Right atrium auricular region (tissue), 2 donors: Measurements from ENCODE around the gene MYL5. TPM values are rescaled to one million over a fixed set of nuclear protein-coding genes. Genes with fewer than 3 reads are reported as not detected.
A peak's percentile ranks its signal among the peaks of the same experiment; 100 is the strongest.

Source experiments
- DNase-seq: peaks from one replicate; pipeline ENCODE4 v3.0.0-alpha.2; 2019; ENCODE audit warnings: low spot score
- H3K27ac ChIP-seq, 2 donors: fragments of 200-600 bp; sonication (generic); 1 replicate in 1 of 2; 2 replicates in 1 of 2; pipeline ENCODE4 v1.5.1; 2016 to 2019
- H3K27me3 ChIP-seq, 2 donors: fragments of 200-600 bp; sonication (generic); one replicate each; pipeline versions ENCODE4 v1.5.1 to v1.6.0; 2017 to 2019
- H3K36me3 ChIP-seq: fragments of 200-600 bp; sonication (generic); one replicate; pipeline ENCODE4 v1.5.1; 2016
- H3K4me1 ChIP-seq, 2 donors: fragments of 200-600 bp; sonication (generic); one replicate each; pipeline versions ENCODE4 v1.5.1 to v1.6.0; 2017 to 2019
- H3K4me3 ChIP-seq, 2 donors: fragments of 200-600 bp; sonication (generic); 1 replicate in 1 of 2; 2 replicates in 1 of 2; pipeline ENCODE4 v1.5.1; 2017 to 2019; ENCODE audit warnings: mild to moderate bottlenecking in 1 of 2, moderate library complexity in 1 of 2
- H3K9me3 ChIP-seq, 2 donors: fragments of 200-600 bp; sonication (generic); one replicate each; pipeline ENCODE4 v1.5.1; 2019
- total RNA-seq, 2 donors: library from RNA; depleted of rRNA; stranded (reverse); fragments of >200 nt; gene quantifications; one replicate each; pipeline ENCODE4 v1.1.0, GENCODE V29; 2016
- TF ChIP-seq, protein P1 (sequence below), 2 donors: fragments of 200-600 bp; sonication (generic); IDR thresholded peaks; one replicate each; pipeline ENCODE4 v1.5.1; 2019; ENCODE audit warnings: antibody characterized with exemption in 2 of 2

The MYL5 gene
- total RNA-seq, 2 donors from 2014 or later, result 3.2 to 3.6 TPM

DNA sequence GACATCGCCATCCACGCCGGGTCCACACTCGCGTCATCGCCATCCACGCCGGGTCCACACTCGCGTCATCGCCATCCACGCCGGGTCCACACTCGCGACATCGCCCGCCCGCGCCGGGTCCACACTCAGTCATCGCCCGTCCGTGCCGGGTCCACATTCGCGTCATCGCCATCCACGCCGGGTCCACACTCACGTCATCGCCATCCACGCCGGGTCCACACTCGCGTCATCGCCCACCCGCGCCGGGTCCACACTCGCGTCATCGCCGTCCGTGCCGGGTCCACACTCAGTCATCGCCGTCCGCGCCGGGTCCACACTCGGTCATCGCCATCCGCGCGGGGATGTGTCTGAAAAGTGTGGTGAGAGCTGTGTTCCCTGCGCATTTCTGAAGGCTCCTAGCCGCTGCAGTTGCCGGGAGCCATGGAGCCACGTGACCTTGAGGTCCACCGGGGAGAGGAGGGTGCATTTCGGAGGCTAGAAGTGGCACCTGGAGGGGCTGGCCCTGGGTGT, 48.6 kb downstream of the MYL5 start:
- DNase-seq, result no peak
- peaks cover 3% of the 10 kb centered on the region for H3K36me3 ChIP-seq
- no peak overlapping the region for H3K27ac ChIP-seq
- peaks cover 0 to 45% of the 10 kb centered on the region in 2 donors for H3K4me1 ChIP-seq
- no peak overlapping the region for H3K4me3 ChIP-seq
- no peaks in the 10 kb centered on the region for H3K27me3 ChIP-seq
- TF ChIP-seq, protein P1, sequence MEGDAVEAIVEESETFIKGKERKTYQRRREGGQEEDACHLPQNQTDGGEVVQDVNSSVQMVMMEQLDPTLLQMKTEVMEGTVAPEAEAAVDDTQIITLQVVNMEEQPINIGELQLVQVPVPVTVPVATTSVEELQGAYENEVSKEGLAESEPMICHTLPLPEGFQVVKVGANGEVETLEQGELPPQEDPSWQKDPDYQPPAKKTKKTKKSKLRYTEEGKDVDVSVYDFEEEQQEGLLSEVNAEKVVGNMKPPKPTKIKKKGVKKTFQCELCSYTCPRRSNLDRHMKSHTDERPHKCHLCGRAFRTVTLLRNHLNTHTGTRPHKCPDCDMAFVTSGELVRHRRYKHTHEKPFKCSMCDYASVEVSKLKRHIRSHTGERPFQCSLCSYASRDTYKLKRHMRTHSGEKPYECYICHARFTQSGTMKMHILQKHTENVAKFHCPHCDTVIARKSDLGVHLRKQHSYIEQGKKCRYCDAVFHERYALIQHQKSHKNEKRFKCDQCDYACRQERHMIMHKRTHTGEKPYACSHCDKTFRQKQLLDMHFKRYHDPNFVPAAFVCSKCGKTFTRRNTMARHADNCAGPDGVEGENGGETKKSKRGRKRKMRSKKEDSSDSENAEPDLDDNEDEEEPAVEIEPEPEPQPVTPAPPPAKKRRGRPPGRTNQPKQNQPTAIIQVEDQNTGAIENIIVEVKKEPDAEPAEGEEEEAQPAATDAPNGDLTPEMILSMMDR (IDR thresholded peaks at IDR 0.05), result no peak
- H3K9me3 ChIP-seq, result no peaks in the 10 kb centered on the region

DNA sequence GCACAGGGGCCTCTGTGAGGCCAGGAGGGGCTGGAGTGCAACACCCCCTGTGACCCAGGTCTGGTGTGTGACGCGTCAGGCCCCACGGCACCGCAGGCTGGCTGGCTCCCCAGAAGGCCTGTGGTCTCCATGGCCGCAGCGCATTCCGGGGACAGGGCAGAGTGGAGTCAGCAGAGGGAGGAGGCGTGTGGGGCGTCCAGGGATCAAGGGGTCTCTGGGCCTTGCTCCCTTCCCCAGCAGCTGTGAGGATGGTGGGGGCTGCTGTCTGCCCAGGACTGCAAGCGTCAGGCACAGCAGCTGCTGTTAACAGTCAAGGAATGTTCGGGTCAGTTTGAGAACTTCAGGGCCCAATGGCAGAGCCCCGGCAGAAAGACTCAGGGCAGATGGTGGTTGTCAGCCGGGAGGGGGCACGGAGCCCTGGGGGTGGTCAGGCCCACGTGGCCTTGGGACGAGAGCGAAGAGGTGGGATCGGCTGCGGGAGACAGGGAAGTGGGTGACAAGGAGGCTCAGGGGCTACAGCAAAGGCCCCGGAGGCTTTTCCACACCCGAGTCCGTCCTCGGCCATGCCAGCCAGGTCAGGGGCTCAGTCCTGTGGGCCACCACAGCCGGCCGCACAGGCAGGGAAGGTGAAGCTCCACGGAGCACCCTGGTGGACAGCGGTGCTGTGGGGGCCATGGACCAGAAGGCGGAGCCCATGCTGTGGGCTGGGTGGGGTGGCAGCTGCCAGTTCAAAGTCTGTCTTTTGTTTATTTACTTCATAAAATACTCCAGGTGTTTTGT, 49.6 kb downstream of the MYL5 start:
- no peak overlapping the region for H3K4me3 ChIP-seq
- TF ChIP-seq, protein P1 (IDR thresholded peaks at IDR 0.05), result no peak
- H3K36me3 ChIP-seq, result peaks cover 3% of the 10 kb centered on the region
- no peaks in the 10 kb centered on the region for H3K27me3 ChIP-seq
- DNase-seq, result no peak
- H3K27ac ChIP-seq, result no peak overlapping the region
- no peaks in the 10 kb centered on the region for H3K9me3 ChIP-seq
- H3K4me1 ChIP-seq, result peaks cover 0 to 42% of the 10 kb centered on the region in 2 donors

DNA sequence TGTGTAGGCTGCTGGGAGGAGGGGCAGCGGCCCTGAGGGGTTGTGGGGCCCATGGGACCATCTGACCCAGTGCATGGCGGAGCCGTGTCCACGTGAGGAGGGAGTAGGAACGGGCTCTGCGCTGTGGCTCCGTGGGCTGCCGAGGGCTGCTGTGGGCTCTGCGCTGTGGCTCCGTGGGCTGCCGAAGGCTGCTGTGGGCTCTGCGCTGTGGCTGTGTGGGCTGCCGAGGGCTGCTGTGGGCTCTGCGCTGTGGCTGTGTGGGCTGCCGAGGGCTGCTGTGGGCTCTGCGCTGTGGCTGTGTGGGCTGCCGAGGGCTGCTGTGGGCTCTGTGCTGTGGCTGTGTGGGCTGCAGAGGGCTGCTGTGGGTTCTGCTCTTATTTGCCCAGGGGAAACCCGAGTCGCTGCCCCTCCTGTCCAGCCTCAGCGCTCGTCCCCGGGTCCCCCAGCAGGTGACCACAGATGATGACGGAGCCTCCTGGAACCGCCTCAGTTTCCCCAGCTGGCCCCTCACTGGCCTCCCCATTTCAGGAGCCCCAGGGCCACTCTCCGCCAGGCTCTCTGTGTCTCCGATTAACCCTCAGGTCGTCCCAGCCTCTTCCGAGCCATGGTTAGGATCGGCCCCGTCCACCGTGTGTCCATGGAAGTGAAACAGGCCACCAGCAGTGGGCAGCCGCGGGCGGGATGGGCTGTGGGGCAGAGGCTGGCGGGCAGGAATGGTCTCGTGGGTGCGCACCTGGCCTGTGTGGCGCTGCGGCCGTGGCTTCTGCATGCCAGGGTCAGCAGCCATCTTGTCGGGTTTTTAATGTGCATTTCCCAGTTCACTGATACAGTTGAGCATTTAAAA, 51.3 kb downstream of the MYL5 start:
- DNase-seq, result no peak
- peak overlapping the region in 1 of 2 donors; percentile 53 for H3K27ac ChIP-seq

DNA sequence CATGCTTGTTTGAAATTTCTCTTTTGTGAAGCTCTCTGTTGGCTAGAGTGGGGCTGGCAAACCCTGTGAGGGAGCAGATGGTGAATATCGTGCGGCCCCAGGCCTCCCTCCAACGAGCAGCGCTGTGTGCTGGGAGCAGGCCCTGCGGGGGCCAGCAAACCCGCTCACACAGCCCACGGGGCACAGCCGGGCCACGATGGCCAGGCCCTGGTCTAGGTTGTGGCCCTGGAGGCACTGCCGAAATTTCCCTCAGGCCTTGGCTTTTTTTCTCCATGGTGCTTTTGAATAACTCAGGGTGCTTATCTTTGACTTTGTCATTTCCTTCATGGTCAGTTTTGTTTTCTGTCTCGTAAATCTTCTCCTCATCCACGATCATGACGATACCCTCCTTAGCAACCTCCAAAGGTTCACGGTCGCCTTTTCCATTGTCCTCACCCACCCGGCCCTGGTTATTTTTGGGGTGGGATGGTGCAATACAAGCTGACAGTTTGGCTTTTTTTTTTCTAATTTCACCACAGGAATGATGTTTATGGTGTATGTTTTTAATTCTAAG, 52.0 kb downstream of the MYL5 start:
- Histone ChIP-seq H3K4me1 (peaks cover 0 to 25% of the 10 kb centered on the region in 2 donors), H3K27ac (peak overlapping the region in 1 of 2 donors; percentile 53), H3K4me3 (no peak overlapping the region), H3K9me3 (no peaks in the 10 kb centered on the region), H3K36me3 (peaks cover 13% of the 10 kb centered on the region), H3K27me3 (no peaks in the 10 kb centered on the region)
- TF ChIP-seq, protein P1 (IDR thresholded peaks at IDR 0.05), result no peak
- DNase-seq, result no peak

More for the DNA sequence above, 51.3 kb downstream of the MYL5 start:
- peaks cover 6% of the 10 kb centered on the region for H3K36me3 ChIP-seq
- no peak overlapping the region for H3K4me3 ChIP-seq
- no peaks in the 10 kb centered on the region for H3K27me3 ChIP-seq
- TF ChIP-seq, protein P1 (IDR thresholded peaks at IDR 0.05), result no peak
- H3K9me3 ChIP-seq, result no peaks in the 10 kb centered on the region
- peaks cover 0 to 31% of the 10 kb centered on the region in 2 donors for H3K4me1 ChIP-seq

DNA sequence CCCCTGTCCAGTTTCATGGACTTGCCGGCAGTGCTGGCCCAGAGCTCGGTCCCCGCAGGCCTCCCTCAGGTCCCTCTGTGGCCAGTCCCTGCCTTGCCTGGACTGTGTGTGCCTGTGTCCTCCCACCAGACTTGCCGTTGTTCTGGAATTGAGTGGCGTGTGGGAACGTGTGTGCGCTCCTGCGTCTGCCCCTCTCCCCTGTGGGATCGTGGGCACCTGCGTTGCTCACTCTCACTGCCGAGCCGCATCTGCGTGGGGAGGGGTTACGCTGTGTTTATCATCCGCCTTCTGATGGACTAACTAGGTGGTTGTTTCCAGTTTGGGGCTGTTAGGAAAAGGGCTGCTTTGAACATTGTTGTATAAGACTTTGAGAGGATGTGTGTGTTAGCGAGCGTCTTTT, 52.5 kb downstream of the MYL5 start:
- H3K9me3 ChIP-seq, result no peaks in the 10 kb centered on the region
- no peak overlapping the region for H3K4me3 ChIP-seq
- TF ChIP-seq, protein P1 (IDR thresholded peaks at IDR 0.05), result no peak
- no peak for DNase-seq
- H3K4me1 ChIP-seq, result peaks cover 0 to 19% of the 10 kb centered on the region in 2 donors
- peaks cover 13% of the 10 kb centered on the region for H3K36me3 ChIP-seq
- no peak overlapping the region for H3K27ac ChIP-seq
- no peaks in the 10 kb centered on the region for H3K27me3 ChIP-seq
